HepG2 (cell line): ENCODE results near the gene MND1. TPM values are rescaled to one million over a fixed set of nuclear protein-coding genes. Genes with fewer than 3 reads are reported as not detected.

Experiments
- ATF7 ChIP-seq, 2 experiments: fragments of 450-650 bp in 1 of 2; sonication (generic) in 1 of 2; formaldehyde crosslinking in 1 of 2; IDR thresholded peaks; 2 replicates each; pipeline versions ENCODE4 v1.4.0 to v1.6.1; 2016 to 2020; ENCODE audit warnings: antibody characterized with exemption in 1 of 2, mild to moderate bottlenecking in 1 of 2, missing genetic modification reagents in 1 of 2
- FOXO1 ChIP-seq: sonication (generic); formaldehyde crosslinking; IDR thresholded peaks from 2 replicates; pipeline ENCODE4 v1.4.0; 2020; ENCODE audit warnings: missing genetic modification reagents
- HNRNPK ChIP-seq: fragments of 200-400 bp; formaldehyde crosslinking; IDR thresholded peaks from 2 replicates; pipeline ENCODE4 v1.6.1; 2018; ENCODE audit warnings: low read length, low read depth, moderate library complexity, mild to moderate bottlenecking; ENCODE audit not compliant: poor library complexity, severe bottlenecking
- HNRNPL ChIP-seq: fragments of 200-400 bp; formaldehyde crosslinking; IDR thresholded peaks from 2 replicates; pipeline ENCODE4 v1.6.1; 2017; ENCODE audit warnings: mild to moderate bottlenecking, low read depth, low read length
- KLF6 ChIP-seq: IDR thresholded peaks from 2 replicates; pipeline ENCODE4 v1.8.0; 2016; ENCODE audit warnings: missing biosample characterization, missing genetic modification reagents
- KLF9 ChIP-seq: IDR thresholded peaks from 2 replicates; pipeline ENCODE4 v1.6.1; 2016; ENCODE audit warnings: low read depth
- NFATC3 ChIP-seq: sonication (generic); formaldehyde crosslinking; IDR thresholded peaks from 2 replicates; pipeline ENCODE4 v1.5.1; 2020; ENCODE audit warnings: mild to moderate bottlenecking, missing genetic modification reagents
- NFRKB ChIP-seq: fragments of 450-650 bp; IDR thresholded peaks from 2 replicates; pipeline ENCODE4 v1.6.1; 2017
- PATZ1 ChIP-seq: sonication (generic); formaldehyde crosslinking; IDR thresholded peaks from 2 replicates; pipeline ENCODE4 v1.4.0; 2020; ENCODE audit warnings: missing genetic modification reagents
- POGZ ChIP-seq: sonication (generic); formaldehyde crosslinking; IDR thresholded peaks from 2 replicates; pipeline ENCODE4 v1.4.0; 2020; ENCODE audit warnings: mild to moderate bottlenecking, missing genetic modification reagents
- RAD21 ChIP-seq: fragments of 450-650 bp; formaldehyde crosslinking; IDR thresholded peaks from 2 replicates; pipeline ENCODE4 v1.5.0; 2020; ENCODE audit warnings: mild to moderate bottlenecking
- RARG ChIP-seq: sonication (generic); formaldehyde crosslinking; IDR thresholded peaks from 2 replicates; pipeline ENCODE4 v1.4.0; 2020; ENCODE audit warnings: low read depth, mild to moderate bottlenecking, missing genetic modification reagents
- RXRB ChIP-seq: IDR thresholded peaks from 2 replicates; pipeline ENCODE4 v1.6.1; 2016; ENCODE audit warnings: borderline replicate concordance, missing genetic modification reagents, missing compliant biosample characterization
- ZFP82 ChIP-seq: sonication (generic); formaldehyde crosslinking; IDR thresholded peaks from 2 replicates; pipeline ENCODE4 v1.5.1; 2020; ENCODE audit warnings: mild to moderate bottlenecking, missing genetic modification reagents, borderline replicate concordance
- ZNF451 ChIP-seq: sonication (generic); formaldehyde crosslinking; IDR thresholded peaks from 2 replicates; pipeline ENCODE4 v1.5.0; 2020; ENCODE audit warnings: mild to moderate bottlenecking, missing genetic modification reagents
- ZNF547 ChIP-seq: sonication (generic); formaldehyde crosslinking; IDR thresholded peaks from 2 replicates; pipeline ENCODE4 v1.5.1; 2020; ENCODE audit warnings: mild to moderate bottlenecking, missing genetic modification reagents
- ZNF780A ChIP-seq: sonication (generic); formaldehyde crosslinking; IDR thresholded peaks from 2 replicates; pipeline ENCODE4 v1.8.0; 2022; ENCODE audit warnings: mild to moderate bottlenecking, missing genetic modification reagents, moderate library complexity
- polyA plus RNA-seq, 8 experiments: library from polyadenylated mRNA; depleted of rRNA in 3 of 8; stranded (reverse) in 7 of 8; unstranded in 1 of 8; fragments of >200 nt; fragmentation: Illumina TruSeq in 4 of 8; extraction: Trizol in 4 of 8; gene quantifications; 2 replicates each; pipeline versions ENCODE4 v1.2.1 to v1.2.3, GENCODE V29; 2011 to 2016; ENCODE audit warnings: low read depth in 4 of 8, missing spikeins in 1 of 8, mixed read lengths in 1 of 8; ENCODE audit not compliant: insufficient read depth in 1 of 8
- total RNA-seq, 5 experiments: library from RNA; depleted of rRNA; stranded (reverse); fragments of >200 nt; fragmentation: Illumina TruSeq; extraction: Trizol; gene quantifications; 2 replicates each; pipeline ENCODE4 v1.2.3, GENCODE V29; 2016; ENCODE audit warnings: low read depth in 1 of 5
- TF ChIP-seq, protein P1 (sequence below): sonication (generic); formaldehyde crosslinking; IDR thresholded peaks from 2 replicates; pipeline ENCODE4 v1.4.0; 2020; ENCODE audit warnings: missing genetic modification reagents, low read depth, mild to moderate bottlenecking, borderline replicate concordance
- TF ChIP-seq, protein P2 (sequence below): sonication (generic); formaldehyde crosslinking; IDR thresholded peaks from 2 replicates; pipeline ENCODE4 v1.9.0; 2021; ENCODE audit warnings: mild to moderate bottlenecking, missing genetic modification reagents

The MND1 gene
- total and polyA plus RNA-seq, 2 of the 13 experiments (the other 11 are each of a cell fraction or from before 2014, with no cell fraction given), result 4.8 to 30.7 TPM

DNA sequence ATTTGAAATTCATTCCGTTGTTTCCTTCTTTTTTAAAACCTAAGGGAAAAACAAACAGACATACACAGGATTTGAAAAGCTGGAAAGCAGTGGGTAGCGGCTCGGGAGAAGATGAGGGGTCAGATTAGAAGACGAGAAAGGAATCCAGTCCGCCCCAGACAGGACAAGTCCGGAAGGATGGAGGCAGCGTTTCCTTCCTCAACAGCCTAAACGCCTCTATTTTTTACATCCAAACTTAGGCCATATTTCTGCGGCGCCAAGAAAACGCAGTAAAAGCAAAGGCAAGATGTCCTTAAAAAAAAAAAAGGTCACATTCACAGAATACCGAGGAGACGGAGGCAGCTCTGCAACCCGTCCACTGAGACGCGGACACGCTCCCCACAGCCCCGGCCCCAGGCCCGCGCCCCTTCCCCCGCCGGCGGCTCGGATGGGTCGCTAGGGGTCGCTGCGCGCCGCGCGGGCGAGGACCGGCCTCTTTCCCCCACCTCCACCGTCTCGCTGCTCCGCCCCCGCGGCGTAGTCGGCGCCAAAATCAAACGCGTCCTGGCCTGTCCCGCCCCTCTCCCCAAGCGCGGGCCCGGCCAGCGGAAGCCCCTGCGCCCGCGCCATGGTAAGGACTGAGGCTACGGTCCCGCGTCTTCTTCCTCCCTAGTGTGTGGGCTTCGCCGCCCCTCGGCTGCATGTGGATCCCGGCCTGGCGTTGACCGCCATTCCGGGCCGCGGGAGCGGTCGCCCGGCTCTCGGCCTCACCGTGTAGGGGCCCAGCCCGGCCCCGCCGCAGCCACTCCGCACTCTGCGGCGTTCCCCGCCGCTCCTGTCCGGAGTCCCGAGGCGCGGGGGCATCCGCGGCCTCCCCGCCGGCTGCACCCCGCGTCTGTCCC is at the start of gene MND1 (continued):
- TF ChIP-seq POGZ (CRISPR knock-in tag) (peak; percentile 78; the same call in 1 of the 2 replicates), NFRKB (no peak), HNRNPL (0 out of 2 replicates have a peak, but pooled peaks have one; percentile 15), HNRNPK (peak; percentile 71), ZNF451 (peak; percentile 83), RXRB (CRISPR knock-in tag) (0 out of 2 replicates have a peak, but pooled peaks have one; percentile 11), PATZ1 (CRISPR knock-in tag) (peak; percentile 50), KLF6 (0 out of 2 replicates have a peak, but pooled peaks have one; percentile 72), KLF9 (CRISPR knock-in tag) (peak; percentile 86; the same call in 1 of the 2 replicates), FOXO1 (CRISPR knock-in tag) (peak; percentile 26; the same call in 1 of the 2 replicates), ZNF547 (CRISPR knock-in tag) (peak; percentile 79), ZNF780A (peak; percentile 77; the same call in 1 of the 2 replicates), RAD21 (CRISPR knock-in tag) (peak; percentile 88), ATF7 (IDR thresholded peaks at IDR 0.05) (no peak), ATF7 (CRISPR knock-in tag; IDR thresholded peaks at IDR 0.05) (0 out of 2 replicates have a peak, but pooled peaks have one; percentile 43), NFATC3 (CRISPR knock-in tag) (no peak), RARG (CRISPR knock-in tag) (no peak), ZFP82 (CRISPR knock-in tag) (0 out of 2 replicates have a peak, but pooled peaks have one; percentile 56)
- TF ChIP-seq, protein P1, sequence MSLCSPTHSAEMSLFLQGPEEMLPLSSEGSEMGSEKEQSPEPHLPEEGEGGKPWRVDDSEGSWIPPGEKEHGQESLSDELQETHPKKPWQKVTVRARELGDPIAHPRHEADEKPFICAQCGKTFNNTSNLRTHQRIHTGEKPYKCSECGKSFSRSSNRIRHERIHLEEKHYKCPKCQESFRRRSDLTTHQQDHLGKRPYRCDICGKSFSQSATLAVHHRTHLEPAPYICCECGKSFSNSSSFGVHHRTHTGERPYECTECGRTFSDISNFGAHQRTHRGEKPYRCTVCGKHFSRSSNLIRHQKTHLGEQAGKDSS (CRISPR knock-in tag), result no peak
- TF ChIP-seq, protein P2, sequence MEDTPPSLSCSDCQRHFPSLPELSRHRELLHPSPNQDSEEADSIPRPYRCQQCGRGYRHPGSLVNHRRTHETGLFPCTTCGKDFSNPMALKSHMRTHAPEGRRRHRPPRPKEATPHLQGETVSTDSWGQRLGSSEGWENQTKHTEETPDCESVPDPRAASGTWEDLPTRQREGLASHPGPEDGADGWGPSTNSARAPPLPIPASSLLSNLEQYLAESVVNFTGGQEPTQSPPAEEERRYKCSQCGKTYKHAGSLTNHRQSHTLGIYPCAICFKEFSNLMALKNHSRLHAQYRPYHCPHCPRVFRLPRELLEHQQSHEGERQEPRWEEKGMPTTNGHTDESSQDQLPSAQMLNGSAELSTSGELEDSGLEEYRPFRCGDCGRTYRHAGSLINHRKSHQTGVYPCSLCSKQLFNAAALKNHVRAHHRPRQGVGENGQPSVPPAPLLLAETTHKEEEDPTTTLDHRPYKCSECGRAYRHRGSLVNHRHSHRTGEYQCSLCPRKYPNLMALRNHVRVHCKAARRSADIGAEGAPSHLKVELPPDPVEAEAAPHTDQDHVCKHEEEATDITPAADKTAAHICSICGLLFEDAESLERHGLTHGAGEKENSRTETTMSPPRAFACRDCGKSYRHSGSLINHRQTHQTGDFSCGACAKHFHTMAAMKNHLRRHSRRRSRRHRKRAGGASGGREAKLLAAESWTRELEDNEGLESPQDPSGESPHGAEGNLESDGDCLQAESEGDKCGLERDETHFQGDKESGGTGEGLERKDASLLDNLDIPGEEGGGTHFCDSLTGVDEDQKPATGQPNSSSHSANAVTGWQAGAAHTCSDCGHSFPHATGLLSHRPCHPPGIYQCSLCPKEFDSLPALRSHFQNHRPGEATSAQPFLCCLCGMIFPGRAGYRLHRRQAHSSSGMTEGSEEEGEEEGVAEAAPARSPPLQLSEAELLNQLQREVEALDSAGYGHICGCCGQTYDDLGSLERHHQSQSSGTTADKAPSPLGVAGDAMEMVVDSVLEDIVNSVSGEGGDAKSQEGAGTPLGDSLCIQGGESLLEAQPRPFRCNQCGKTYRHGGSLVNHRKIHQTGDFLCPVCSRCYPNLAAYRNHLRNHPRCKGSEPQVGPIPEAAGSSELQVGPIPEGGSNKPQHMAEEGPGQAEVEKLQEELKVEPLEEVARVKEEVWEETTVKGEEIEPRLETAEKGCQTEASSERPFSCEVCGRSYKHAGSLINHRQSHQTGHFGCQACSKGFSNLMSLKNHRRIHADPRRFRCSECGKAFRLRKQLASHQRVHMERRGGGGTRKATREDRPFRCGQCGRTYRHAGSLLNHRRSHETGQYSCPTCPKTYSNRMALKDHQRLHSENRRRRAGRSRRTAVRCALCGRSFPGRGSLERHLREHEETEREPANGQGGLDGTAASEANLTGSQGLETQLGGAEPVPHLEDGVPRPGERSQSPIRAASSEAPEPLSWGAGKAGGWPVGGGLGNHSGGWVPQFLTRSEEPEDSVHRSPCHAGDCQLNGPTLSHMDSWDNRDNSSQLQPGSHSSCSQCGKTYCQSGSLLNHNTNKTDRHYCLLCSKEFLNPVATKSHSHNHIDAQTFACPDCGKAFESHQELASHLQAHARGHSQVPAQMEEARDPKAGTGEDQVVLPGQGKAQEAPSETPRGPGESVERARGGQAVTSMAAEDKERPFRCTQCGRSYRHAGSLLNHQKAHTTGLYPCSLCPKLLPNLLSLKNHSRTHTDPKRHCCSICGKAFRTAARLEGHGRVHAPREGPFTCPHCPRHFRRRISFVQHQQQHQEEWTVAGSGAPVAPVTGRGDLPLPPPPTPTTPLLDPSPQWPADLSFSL (CRISPR knock-in tag), result 0 out of 2 replicates have a peak, but pooled peaks have one; percentile 29
